Fibroblast of pulmonary artery (primary cell): ENCODE data around the gene TBP.

ENCODE experiments used
- DNase-seq: peaks from one replicate; pipeline ENCODE4 v3.0.0-alpha.2; 2010; ENCODE audit warnings: low read depth
- H3K4me3 ChIP-seq: replicated peaks from 2 replicates; pipeline ENCODE4 v1.5.1; 2011; ENCODE audit warnings: low read depth, mild to moderate bottlenecking, control low read depth, low read length, moderate library complexity
- TF ChIP-seq, protein P1 (sequence below): IDR thresholded peaks from 2 replicates; pipeline ENCODE4 v1.5.1; 2011; ENCODE audit warnings: mild to moderate bottlenecking, control low read depth, low read length, inconsistent platforms; ENCODE audit errors: missing control alignments

Gene TBP

DNA sequence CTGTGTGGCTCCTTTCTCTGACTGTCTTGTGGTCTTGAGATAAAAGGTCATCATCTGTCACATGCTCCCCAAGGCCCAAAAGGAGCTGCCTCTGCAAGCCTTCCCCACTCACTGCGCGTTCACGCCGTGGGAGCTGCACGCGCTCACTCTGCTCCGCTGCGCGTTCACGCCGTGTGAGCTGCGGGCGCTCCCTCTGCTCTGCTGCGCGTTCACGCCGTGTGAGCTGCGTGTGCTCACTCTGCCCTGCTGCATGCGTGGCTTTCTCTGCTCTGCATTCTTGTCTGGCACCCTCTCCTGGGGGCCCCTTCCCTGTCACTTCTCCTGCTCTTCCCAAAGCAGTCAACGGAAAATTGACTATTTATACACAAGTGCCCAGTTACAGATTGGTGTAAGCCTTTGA is 43.5 kb upstream of the TBP start:
- DNase-seq = no peak
- no peak overlapping the region for H3K4me3 ChIP-seq
- TF ChIP-seq, protein P1, sequence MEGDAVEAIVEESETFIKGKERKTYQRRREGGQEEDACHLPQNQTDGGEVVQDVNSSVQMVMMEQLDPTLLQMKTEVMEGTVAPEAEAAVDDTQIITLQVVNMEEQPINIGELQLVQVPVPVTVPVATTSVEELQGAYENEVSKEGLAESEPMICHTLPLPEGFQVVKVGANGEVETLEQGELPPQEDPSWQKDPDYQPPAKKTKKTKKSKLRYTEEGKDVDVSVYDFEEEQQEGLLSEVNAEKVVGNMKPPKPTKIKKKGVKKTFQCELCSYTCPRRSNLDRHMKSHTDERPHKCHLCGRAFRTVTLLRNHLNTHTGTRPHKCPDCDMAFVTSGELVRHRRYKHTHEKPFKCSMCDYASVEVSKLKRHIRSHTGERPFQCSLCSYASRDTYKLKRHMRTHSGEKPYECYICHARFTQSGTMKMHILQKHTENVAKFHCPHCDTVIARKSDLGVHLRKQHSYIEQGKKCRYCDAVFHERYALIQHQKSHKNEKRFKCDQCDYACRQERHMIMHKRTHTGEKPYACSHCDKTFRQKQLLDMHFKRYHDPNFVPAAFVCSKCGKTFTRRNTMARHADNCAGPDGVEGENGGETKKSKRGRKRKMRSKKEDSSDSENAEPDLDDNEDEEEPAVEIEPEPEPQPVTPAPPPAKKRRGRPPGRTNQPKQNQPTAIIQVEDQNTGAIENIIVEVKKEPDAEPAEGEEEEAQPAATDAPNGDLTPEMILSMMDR = no peak

DNA sequence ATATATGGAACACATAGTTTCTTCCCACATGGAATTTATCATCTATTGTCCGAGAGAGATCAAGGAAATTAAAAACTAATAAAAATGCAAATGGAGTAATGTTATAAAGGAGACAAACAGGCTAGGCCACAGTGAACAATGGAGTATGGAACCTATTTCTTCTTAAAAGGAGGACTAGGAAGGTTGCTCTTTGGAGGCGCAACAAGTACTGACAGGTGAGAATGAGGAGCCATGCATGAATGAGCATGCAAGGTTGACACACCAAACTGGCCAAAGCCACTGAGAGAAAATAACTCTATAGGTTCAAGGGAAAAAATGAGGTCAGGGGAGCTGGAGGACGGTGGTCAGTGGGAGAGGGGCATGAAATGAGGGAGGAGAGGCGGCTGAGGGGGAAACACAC is 41.9 kb upstream of the TBP start:
- no peak overlapping the region for H3K4me3 ChIP-seq
- TF ChIP-seq, protein P1 = no peak
- DNase-seq = no peak

DNA sequence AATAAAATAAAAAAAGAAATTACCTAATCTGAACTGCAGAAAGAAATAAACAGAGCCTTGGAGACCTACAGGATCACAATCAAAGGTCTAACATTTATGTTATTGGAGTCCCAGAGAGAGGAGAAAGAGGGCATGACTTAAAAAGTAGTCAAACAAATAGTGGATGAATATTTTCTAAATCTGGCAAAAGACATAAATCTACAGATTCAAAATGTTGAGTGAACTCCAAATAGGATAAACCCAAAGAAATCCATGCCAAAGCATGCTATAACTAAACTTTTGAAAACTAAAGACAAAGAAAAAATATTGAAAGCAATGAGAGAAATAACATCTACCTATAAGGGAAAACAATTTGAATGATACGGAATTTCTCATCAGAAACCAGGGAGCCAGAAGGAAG is 39.3 kb upstream of the TBP start:
- TF ChIP-seq, protein P1 = no peak
- no peak overlapping the region for H3K4me3 ChIP-seq
- no peak for DNase-seq

DNA sequence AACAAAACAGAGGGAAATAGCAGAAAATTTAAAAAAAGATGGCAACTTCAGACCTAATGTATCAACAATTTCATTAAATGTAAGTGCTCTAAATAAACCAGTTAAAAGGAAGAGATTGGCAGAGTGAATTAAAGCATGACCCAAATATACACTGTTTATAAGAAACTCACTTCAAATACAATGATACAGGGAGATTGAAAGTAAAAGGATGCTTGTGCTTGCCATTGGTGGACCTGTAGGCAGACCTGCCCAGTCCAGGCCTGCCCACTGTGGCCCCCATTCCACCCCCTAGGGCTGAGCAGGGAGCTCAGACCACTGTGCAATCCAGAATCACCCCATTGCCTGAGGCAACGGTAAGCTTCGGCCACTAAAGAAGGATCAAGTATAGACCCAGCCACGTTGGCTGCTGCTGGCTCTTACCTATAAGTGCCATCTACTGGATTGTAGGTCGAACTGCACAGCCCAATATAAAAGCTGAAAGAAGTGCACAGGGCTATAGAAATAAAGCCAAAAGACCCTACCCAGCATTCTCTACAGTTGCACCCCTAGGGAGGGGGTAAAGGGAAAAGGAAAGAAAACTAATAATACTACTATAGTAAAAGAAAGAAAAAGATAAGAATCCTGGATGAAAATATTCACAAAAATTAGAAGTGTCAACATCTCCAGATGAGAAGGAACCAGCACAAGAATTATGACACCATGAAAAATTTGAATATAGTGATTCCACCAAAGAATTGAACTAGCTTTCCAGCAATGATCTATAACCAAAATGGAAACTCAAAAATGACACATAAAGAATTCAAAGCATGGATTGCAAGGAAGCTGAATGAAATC is 37.2 kb upstream of the TBP start:
- H3K4me3 ChIP-seq = no peak overlapping the region
- peak; percentile 83 for DNase-seq
- TF ChIP-seq, protein P1 = peak; percentile 97

DNA sequence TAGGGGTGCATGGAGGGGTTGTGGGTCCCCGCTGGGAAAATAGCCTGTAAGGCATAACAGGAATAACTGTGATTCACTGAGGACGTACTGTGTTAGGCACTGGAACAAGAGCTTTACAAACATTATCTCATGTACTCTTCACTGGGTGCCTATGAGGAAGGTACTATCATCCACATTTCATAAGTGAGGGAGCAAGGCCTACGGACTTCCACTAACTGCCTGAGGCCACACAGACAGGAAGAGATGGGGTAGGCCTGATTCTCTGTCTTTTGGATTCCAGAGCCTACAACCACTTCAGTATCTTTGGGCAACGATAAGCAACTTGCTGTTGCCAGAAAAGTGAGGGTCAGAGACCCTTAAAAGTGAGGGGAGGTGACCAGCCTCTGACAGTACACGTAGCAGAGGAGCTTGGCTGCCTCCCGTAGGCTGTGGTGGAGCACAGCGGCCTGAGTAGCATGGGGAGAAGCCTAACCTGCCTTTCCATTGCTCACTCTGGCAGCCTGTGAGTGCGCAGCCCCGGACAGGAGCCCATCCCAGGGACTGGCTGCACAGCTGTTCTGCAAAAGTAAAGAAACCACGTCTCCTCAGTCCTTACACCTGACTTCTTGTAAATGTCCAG is 31.5 kb upstream of the TBP start:
- H3K4me3 ChIP-seq = no peak overlapping the region
- TF ChIP-seq, protein P1 = peak; percentile 33
- peak; percentile 20 for DNase-seq

DNA sequence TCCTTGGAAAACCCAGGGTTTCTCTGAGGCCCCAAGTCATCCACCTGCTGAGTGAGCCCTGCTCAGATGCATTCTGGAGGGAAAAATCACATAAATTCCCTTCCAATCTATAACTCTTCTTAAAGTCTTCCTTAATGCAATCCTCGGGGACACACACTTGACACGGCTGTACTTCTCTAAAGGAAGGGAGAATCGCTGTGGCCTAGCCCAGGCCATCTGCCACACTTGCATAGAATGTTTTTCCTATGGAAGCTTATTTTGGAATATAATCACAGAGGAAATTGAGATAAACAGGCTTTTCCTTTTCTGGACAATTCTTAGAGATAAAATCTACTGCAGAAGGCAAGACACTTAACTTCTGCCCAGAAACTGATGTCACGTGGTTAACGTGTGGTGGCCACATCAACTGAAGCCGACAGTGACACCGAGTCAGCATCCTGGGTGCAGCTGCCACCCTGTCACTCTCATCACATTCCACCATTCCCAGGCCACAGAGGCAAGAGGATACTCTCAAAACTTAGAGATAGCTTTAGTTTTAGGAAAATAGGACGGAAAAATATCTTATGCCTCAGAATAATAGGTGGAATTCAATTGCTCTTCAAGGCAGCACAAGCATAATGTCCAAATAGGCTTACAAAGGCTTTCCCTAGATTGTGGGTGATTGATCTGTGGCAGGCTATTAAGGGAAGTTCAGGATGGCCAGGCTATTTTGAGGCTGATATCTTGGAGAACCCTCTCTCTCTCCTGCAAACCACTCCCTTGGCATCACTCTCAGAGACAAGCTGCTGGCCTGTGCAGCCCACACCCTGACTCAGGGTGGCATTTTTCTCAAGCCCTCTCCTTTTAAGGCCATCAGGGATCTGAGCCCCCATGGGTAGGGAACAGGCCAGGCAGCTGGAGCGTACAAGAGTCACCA is 30.7 kb upstream of the TBP start:
- DNase-seq = no peak
- TF ChIP-seq, protein P1 = no peak
- H3K4me3 ChIP-seq = no peak overlapping the region
